Esophagus squamous epithelium (tissue), 5 donors: ENCODE data around the gene KRTAP9-2. TPM values are rescaled to one million over a fixed set of nuclear protein-coding genes. Genes with fewer than 3 reads are reported as not detected.
"Not testable (repeated sequence)": the region's sequence is repeated elsewhere in the genome, so short reads cannot be mapped to it uniquely, and the experiment has no call there.

Experiments
- DNase-seq: peaks from one replicate; lab custom pipeline; 2025; lab: John Stamatoyannopoulos, UW
- H3K27ac ChIP-seq, 4 donors: fragments of 200-600 bp; sonication (generic); one replicate each; pipeline ENCODE4 v1.5.1; 2016 to 2019; ENCODE audit warnings: mild to moderate bottlenecking in 1 of 4
- H3K27me3 ChIP-seq, 4 donors: fragments of 200-600 bp; sonication (generic); 1 replicate in 3 of 4; 2 replicates in 1 of 4; pipeline versions ENCODE4 v1.5.1 to v1.6.0; 2017 to 2021; ENCODE audit warnings: antibody characterized with exemption in 1 of 4
- H3K36me3 ChIP-seq, 3 donors: fragments of 200-600 bp; sonication (generic); one replicate each; pipeline ENCODE4 v1.5.1; 2016 to 2019
- H3K4me1 ChIP-seq, 3 donors: fragments of 200-600 bp; sonication (generic); one replicate each; pipeline ENCODE4 v1.5.1; 2017 to 2019
- H3K4me3 ChIP-seq, 4 donors: fragments of 200-600 bp; sonication (generic); 1 replicate in 3 of 4; 2 replicates in 1 of 4; pipeline ENCODE4 v1.5.1; 2016 to 2019; ENCODE audit warnings: mild to moderate bottlenecking in 2 of 4, moderate library complexity in 1 of 4
- H3K9me3 ChIP-seq, 3 donors: fragments of 200-600 bp; sonication (generic); one replicate each; pipeline ENCODE4 v1.5.1; 2016 to 2019
- POLR2A ChIP-seq, 4 donors: fragments of 450-650 bp; IDR thresholded peaks; one replicate each; pipeline ENCODE4 v1.6.1; 2017; ENCODE audit warnings: antibody characterized with exemption in 4 of 4, mild to moderate bottlenecking in 4 of 4, moderate library complexity in 3 of 4
- WGBS, 2 donors: methylation state at CpG; one replicate each; pipeline ENCODE4 v1.1.5; 2018; 5-methylcytosine and 5-hydroxymethylcytosine counted together
- intact Hi-C: fragments of 100-400 bp; cut with DNase I; formaldehyde crosslinking; loops from one replicate; pipeline ENCODE4 v1.15.0; 2022
- total RNA-seq, 4 donors: library from RNA; depleted of rRNA; stranded (reverse); fragments of >200 nt; gene quantifications; one replicate each; pipeline ENCODE4 v1.1.0, GENCODE V29; 2016
- TF ChIP-seq, protein P1 (sequence below), 6 experiments: fragments of 450-650 bp in 4 of 6; fragments of 200-600 bp in 2 of 6; sonication (generic) in 2 of 6; IDR thresholded peaks; one replicate each; pipeline ENCODE4 v1.5.1; 2016 to 2019; ENCODE audit warnings: antibody characterized with exemption in 6 of 6, mild to moderate bottlenecking in 4 of 6, moderate library complexity in 4 of 6
- donor health status: DM: yes; HTN: yes; CAD: no.

KRTAP9-2 gene
- total RNA-seq, 4 donors from 2014 or later = not detected

GRCh38 chr17:41215681-41216080 is 10.8 kb upstream of the KRTAP9-2 start:
- Histone ChIP-seq H3K4me3 (no peak overlapping the region), H3K27ac (no peak overlapping the region), H3K4me1 (peaks cover 0 to 9% (median 0%) of the 10 kb centered on the region in 3 donors), H3K9me3 (no peaks in the 10 kb centered on the region), H3K36me3 (no peaks in the 10 kb centered on the region), H3K27me3 (peaks cover 0 to 16% (median 0%) of the 10 kb centered on the region in 4 donors)
- WGBS, 2 donors = 58 to 84% methylated on average over 1 of the region's 1 CpG
- intact Hi-C loops = no loop called here
- DNase-seq = no peak
- no peak for TF ChIP-seq POLR2A (IDR thresholded peaks at IDR 0.05)
- TF ChIP-seq, protein P1, sequence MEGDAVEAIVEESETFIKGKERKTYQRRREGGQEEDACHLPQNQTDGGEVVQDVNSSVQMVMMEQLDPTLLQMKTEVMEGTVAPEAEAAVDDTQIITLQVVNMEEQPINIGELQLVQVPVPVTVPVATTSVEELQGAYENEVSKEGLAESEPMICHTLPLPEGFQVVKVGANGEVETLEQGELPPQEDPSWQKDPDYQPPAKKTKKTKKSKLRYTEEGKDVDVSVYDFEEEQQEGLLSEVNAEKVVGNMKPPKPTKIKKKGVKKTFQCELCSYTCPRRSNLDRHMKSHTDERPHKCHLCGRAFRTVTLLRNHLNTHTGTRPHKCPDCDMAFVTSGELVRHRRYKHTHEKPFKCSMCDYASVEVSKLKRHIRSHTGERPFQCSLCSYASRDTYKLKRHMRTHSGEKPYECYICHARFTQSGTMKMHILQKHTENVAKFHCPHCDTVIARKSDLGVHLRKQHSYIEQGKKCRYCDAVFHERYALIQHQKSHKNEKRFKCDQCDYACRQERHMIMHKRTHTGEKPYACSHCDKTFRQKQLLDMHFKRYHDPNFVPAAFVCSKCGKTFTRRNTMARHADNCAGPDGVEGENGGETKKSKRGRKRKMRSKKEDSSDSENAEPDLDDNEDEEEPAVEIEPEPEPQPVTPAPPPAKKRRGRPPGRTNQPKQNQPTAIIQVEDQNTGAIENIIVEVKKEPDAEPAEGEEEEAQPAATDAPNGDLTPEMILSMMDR (IDR thresholded peaks at IDR 0.05) = no peak

DNA sequence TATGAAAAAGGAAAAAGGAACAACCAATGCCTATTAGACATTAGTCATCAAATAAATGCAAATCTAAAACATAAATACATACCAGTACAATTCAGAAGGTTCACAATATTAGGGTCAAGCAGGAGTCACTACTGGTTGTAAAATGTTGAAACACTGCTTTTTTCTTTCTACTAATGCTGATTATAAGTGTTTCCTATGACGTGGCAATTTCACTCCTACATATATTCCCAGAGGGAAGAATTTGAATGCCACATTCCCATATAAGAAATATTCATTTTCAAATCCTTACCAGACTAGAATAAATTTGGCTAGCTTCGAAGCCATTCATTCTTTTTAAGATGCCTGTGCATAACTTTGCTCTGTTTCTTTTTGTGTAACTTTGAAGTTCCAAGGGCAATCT is 2.6 kb upstream of the KRTAP9-2 start:
- H3K27ac ChIP-seq = no peak overlapping the region
- WGBS, 2 donors = 72% methylated on average over 2 of the region's 2 CpGs
- DNase-seq = no peak
- no peaks in the 10 kb centered on the region for H3K9me3 ChIP-seq
- no peaks in the 10 kb centered on the region for H3K36me3 ChIP-seq
- no peak for TF ChIP-seq POLR2A (IDR thresholded peaks at IDR 0.05)
- intact Hi-C loops = no loop called here
- H3K4me1 ChIP-seq = no peaks in the 10 kb centered on the region
- peaks cover 0 to 7% (median 0%) of the 10 kb centered on the region in 4 donors for H3K27me3 ChIP-seq
- no peak overlapping the region for H3K4me3 ChIP-seq

DNA sequence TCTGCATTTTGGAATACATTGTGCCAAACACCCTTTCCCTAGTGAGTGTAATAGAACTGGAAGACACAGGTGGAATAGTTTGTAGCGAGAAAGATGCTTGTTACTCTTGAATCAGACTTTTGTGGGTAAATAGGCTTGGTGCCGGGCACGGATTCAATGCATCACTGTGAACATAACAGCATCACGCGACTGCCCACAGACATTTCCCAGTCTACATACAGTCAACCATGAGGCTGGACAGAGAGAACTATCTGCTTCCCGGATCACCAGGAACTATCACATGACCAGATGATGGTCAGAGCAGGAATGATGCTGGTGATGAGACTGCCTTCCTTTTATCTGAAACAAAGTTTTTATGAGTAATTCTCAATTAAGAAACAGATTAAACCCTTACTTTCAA is 397 bp upstream of the KRTAP9-2 start:
- DNase-seq = no peak
- intact Hi-C loops = no loop called here
- no peak overlapping the region for H3K4me3 ChIP-seq
- H3K27ac ChIP-seq = no peak overlapping the region
- WGBS, 2 donors = 95 to 98% methylated on average over 6 of the region's 6 CpGs
- H3K36me3 ChIP-seq = no peaks in the 10 kb centered on the region
- no peaks in the 10 kb centered on the region for H3K9me3 ChIP-seq
- TF ChIP-seq POLR2A (IDR thresholded peaks at IDR 0.05) = no peak
- TF ChIP-seq, protein P1 (IDR thresholded peaks at IDR 0.05) = no peak
- no peaks in the 10 kb centered on the region for H3K4me1 ChIP-seq
- H3K27me3 ChIP-seq = peaks cover 0 to 17% (median 0%) of the 10 kb centered on the region in 4 donors

DNA sequence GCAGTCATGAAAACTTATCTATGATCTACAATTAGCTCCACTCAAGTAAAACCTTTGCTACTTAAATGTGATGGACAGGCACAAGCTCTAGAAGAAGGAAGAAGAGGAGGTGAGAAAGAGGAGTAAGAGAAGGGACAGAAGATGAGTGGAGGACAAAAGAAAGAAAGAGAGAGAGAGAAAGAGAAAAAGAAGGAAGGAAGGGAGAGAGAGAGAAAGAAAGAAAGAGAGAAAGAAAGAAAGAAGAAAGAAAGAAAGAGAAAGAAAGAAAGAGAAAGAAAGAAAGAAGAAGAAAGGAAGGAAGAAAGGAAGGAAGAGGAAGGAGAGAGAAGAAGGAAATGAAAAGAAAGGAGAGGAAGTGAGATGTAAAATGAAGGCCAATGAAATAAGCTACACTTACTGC is 3.6 kb downstream of the KRTAP9-2 start:
- no peak overlapping the region for H3K27ac ChIP-seq

DNA sequence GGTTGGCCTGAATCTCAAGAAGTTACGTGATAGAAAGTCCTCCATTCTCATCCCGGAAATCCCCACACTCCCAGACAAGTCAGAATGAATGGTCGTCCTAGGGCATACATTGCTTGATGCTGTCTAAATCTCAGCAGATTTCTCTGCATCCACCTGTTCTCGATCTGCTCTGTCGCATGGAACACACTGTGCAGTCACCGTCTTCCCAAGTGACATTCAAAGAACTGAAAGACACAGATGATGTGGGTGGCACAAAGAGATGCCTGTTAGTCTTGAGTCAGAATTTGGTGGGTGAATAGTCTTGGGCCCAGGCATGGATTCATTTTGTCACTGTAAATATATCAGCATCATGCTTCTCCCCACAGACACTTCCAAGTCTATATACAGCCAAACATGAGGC is 5.3 kb downstream of the KRTAP9-2 start:
- Histone ChIP-seq H3K27ac (no peak overlapping the region), H3K9me3 (no peaks in the 10 kb centered on the region), H3K36me3 (no peaks in the 10 kb centered on the region), H3K4me1 (no peaks in the 10 kb centered on the region), H3K27me3 (peaks cover 0 to 27% (median 0%) of the 10 kb centered on the region in 4 donors), H3K4me3 (no peak overlapping the region)
- no peak for TF ChIP-seq POLR2A (IDR thresholded peaks at IDR 0.05)
- TF ChIP-seq, protein P1 (IDR thresholded peaks at IDR 0.05) = no peak
- WGBS, 2 donors = 84 to 92% methylated on average over 6 of the region's 6 CpGs
- intact Hi-C loops = no loop called here
- no peak for DNase-seq

More for the DNA sequence above, 3.6 kb downstream of the KRTAP9-2 start:
- intact Hi-C loops = no loop called here
- Histone ChIP-seq H3K36me3 (no peaks in the 10 kb centered on the region), H3K4me3 (no peak overlapping the region), H3K27me3 (peaks cover 0 to 35% (median 0%) of the 10 kb centered on the region in 4 donors), H3K4me1 (no peaks in the 10 kb centered on the region), H3K9me3 (no peaks in the 10 kb centered on the region)
- TF ChIP-seq, protein P1 (IDR thresholded peaks at IDR 0.05) = no peak
- no peak for TF ChIP-seq POLR2A (IDR thresholded peaks at IDR 0.05)
- no peak for DNase-seq

- H3K4me1 ChIP-seq, H3K4me3 ChIP-seq, intact Hi-C loops, H3K27ac ChIP-seq, H3K9me3 ChIP-seq, H3K36me3 ChIP-seq, DNase-seq: not testable (repeated sequence)
- peaks cover 0 to 27% (median 0%) of the 10 kb centered on the region in 4 donors for H3K27me3 ChIP-seq
- WGBS, 2 donors = 67 to 83% methylated on average over 1 of the region's 1 CpG
These were observed 6.1 kb downstream of the KRTAP9-2 start, which contains the start of gene KRTAP9-3 for GRCh38 chr17:41232399-41233105. Gene KRTAP9-3 (plus strand): TSS chr17:41232449. CDS start chr17:41232502, 53 bp downstream.

DNA sequence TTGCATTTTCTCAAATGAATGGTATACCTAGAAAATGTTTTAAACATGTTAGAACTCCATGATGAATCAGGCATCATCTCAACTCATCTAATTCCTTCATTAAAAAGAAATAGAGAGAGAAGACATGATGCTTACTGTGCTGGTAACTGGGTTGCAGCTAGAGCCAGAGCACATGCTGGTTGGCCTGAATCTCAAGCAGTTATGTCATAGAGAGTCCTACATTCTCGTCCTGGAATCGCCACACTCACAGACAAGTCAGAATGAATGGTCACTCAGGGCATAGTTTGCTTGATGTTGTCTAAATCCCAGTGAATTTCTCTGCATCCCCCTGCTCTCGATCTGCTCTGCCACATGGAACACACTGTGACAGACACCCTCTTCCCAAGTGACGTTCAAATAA is 10.7 kb downstream of the KRTAP9-2 start:
- intact Hi-C loops, H3K36me3 ChIP-seq, H3K4me1 ChIP-seq, H3K27ac ChIP-seq, DNase-seq, H3K4me3 ChIP-seq, H3K9me3 ChIP-seq: not testable (repeated sequence)
- H3K27me3 ChIP-seq = peaks cover 0 to 29% (median 0%) of the 10 kb centered on the region in 4 donors
- 68 to 88% methylated on average over 3 to 4 of the region's 4 CpGs for WGBS, 2 donors

GRCh38 chr17:41237949-41238437 is 11.5 kb downstream of the KRTAP9-2 start, which contains the start of gene KRTAP9-8:
Gene KRTAP9-8 (plus strand): TSS chr17:41237999. CDS start chr17:41238052, 53 bp downstream.
- H3K9me3 ChIP-seq, intact Hi-C loops, H3K36me3 ChIP-seq, H3K27ac ChIP-seq, DNase-seq, H3K4me1 ChIP-seq, H3K4me3 ChIP-seq: not testable (repeated sequence)
- peaks cover 0 to 21% (median 0%) of the 10 kb centered on the region in 4 donors for H3K27me3 ChIP-seq
- 33 to 51% methylated on average over 1 to 3 of the region's 3 CpGs for WGBS, 2 donors
